Endothelial cell (in vitro differentiated cells): ENCODE results near the gene APBB1IP. TPM values are rescaled to one million over a fixed set of nuclear protein-coding genes. Genes with fewer than 3 reads are reported as not detected.

Source experiments
- DNase-seq: peaks from one replicate; pipeline ENCODE4 v3.0.0; 2021; ENCODE audit warnings: low spot score
- H3K27ac Mint-ChIP-seq: one replicate; pipeline ENCODE4 v1.8.0; 2021; ENCODE audit warnings: mixed read lengths, inconsistent platforms; ENCODE audit not compliant: unreplicated experiment
- H3K27me3 Mint-ChIP-seq: one replicate; pipeline ENCODE4 v1.8.0; 2021; ENCODE audit warnings: mild to moderate bottlenecking, moderate library complexity, mixed read lengths, inconsistent platforms; ENCODE audit not compliant: unreplicated experiment
- H3K36me3 Mint-ChIP-seq: one replicate; pipeline ENCODE4 v1.8.0; 2021; ENCODE audit warnings: mild to moderate bottlenecking, low read depth, mixed read lengths, inconsistent platforms; ENCODE audit not compliant: unreplicated experiment
- H3K4me1 Mint-ChIP-seq: one replicate; pipeline ENCODE4 v1.8.0; 2021; ENCODE audit warnings: mild to moderate bottlenecking, mixed read lengths, inconsistent platforms; ENCODE audit not compliant: unreplicated experiment
- H3K4me3 Mint-ChIP-seq: one replicate; pipeline ENCODE4 v1.8.0; 2021; ENCODE audit warnings: mild to moderate bottlenecking, mixed read lengths, inconsistent platforms; ENCODE audit not compliant: unreplicated experiment
- H3K9me3 Mint-ChIP-seq: one replicate; pipeline ENCODE4 v1.8.0; 2021; ENCODE audit warnings: mixed read lengths, inconsistent platforms; ENCODE audit not compliant: unreplicated experiment
- CTCF ChIP-seq: fragments of 200-600 bp; sonication (generic); IDR thresholded peaks from one replicate; pipeline ENCODE4 v1.5.0; 2021; ENCODE audit warnings: antibody characterized with exemption; ENCODE audit not compliant: unreplicated experiment
- total RNA-seq: library from RNA; stranded (reverse); fragmentation: NEBNext Ultra II Directional; extraction: Animal tissue kit (Norgen Biotek cat#: 25700); gene quantifications from one replicate; pipeline ENCODE4 v1.2.1, GENCODE V29; 2021; ENCODE audit not compliant: unreplicated experiment

Gene APBB1IP
- total RNA-seq, 1 donor from 2014 or later = not detected

GRCh38 chr10:26505491-26505890 lies 67.3 kb downstream of the APBB1IP start:
- Mint-ChIP-seq H3K4me1 (no peaks in the 10 kb centered on the region), H3K27me3 (peaks cover 5% of the 10 kb centered on the region), H3K9me3 (no peaks in the 10 kb centered on the region), H3K4me3 (no peak overlapping the region), H3K36me3 (no peaks in the 10 kb centered on the region), H3K27ac (no peak overlapping the region)
- TF ChIP-seq CTCF = no peak
- DNase-seq = no peak

GRCh38 chr10:26506736-26507135 lies 68.6 kb downstream of the APBB1IP start:
- Mint-ChIP-seq H3K27ac (no peak overlapping the region), H3K9me3 (no peaks in the 10 kb centered on the region), H3K4me1 (no peaks in the 10 kb centered on the region), H3K36me3 (no peaks in the 10 kb centered on the region), H3K4me3 (no peak overlapping the region), H3K27me3 (peaks cover 5% of the 10 kb centered on the region)
- TF ChIP-seq CTCF = no peak
- no peak for DNase-seq

- Mint-ChIP-seq H3K27me3 (peaks cover 5% of the 10 kb centered on the region), H3K27ac (no peak overlapping the region), H3K4me3 (no peak overlapping the region), H3K4me1 (no peaks in the 10 kb centered on the region), H3K9me3 (no peaks in the 10 kb centered on the region), H3K36me3 (no peaks in the 10 kb centered on the region)
- TF ChIP-seq CTCF = no peak
- DNase-seq = no peak
These were observed 69.3 kb downstream of the APBB1IP start for GRCh38 chr10:26507441-26507840.

- H3K4me3 Mint-ChIP-seq = no peak overlapping the region
- no peaks in the 10 kb centered on the region for H3K9me3 Mint-ChIP-seq
These were observed 69.9 kb downstream of the APBB1IP start for GRCh38 chr10:26508016-26508415.

GRCh38 chr10:26509307-26509706 lies 71.2 kb downstream of the APBB1IP start:
- H3K27ac Mint-ChIP-seq = no peak overlapping the region
- peaks cover 5% of the 10 kb centered on the region for H3K27me3 Mint-ChIP-seq
- no peaks in the 10 kb centered on the region for H3K36me3 Mint-ChIP-seq
- no peak for TF ChIP-seq CTCF
- no peaks in the 10 kb centered on the region for H3K9me3 Mint-ChIP-seq
- H3K4me3 Mint-ChIP-seq = no peak overlapping the region
- no peaks in the 10 kb centered on the region for H3K4me1 Mint-ChIP-seq
- DNase-seq = no peak

More at GRCh38 chr10:26508016-26508415, 69.9 kb downstream of the APBB1IP start:
- Mint-ChIP-seq H3K4me1 (no peaks in the 10 kb centered on the region), H3K36me3 (no peaks in the 10 kb centered on the region), H3K27me3 (peaks cover 5% of the 10 kb centered on the region), H3K27ac (no peak overlapping the region)
- no peak for DNase-seq
- TF ChIP-seq CTCF = no peak
